Uterus (tissue), 2 donors: ENCODE measurements around the gene CEMIP.

Experiments used
- POLR2A ChIP-seq, 2 donors: fragments of 450-650 bp; IDR thresholded peaks; one replicate each; pipeline ENCODE4 v1.6.1; 2016; ENCODE audit warnings: antibody characterized with exemption in 2 of 2, mild to moderate bottlenecking in 1 of 2, moderate library complexity in 1 of 2
- TF ChIP-seq, protein P1 (sequence below), 4 experiments: fragments of 200-600 bp in 2 of 4; fragments of 450-650 bp in 2 of 4; sonication (generic) in 2 of 4; IDR thresholded peaks; one replicate each; pipeline ENCODE4 v1.5.1; 2016 to 2019; ENCODE audit warnings: antibody characterized with exemption in 4 of 4, mild to moderate bottlenecking in 2 of 4, moderate library complexity in 1 of 4

DNA sequence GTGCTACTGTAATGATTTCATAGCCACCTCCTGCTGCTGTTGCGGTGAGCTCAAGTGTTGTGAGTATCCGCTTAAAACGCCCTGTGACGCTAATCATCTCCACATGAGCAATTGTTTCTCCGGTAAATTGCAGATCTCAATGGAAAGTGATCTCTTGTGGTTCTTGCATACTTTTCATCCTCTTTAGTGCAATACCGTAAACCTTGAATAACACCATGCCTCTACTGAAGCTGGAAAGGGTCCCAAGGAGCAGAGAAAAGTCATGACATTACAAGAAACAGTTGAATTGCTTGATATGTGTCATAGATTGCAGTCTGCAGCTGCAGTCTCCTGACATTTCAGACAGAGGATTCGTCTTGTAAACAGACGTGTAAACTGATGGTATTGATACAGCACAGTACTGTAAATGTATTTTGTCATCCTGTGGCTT lies 6.0 kb upstream of the CEMIP start:
- TF ChIP-seq, protein P1, sequence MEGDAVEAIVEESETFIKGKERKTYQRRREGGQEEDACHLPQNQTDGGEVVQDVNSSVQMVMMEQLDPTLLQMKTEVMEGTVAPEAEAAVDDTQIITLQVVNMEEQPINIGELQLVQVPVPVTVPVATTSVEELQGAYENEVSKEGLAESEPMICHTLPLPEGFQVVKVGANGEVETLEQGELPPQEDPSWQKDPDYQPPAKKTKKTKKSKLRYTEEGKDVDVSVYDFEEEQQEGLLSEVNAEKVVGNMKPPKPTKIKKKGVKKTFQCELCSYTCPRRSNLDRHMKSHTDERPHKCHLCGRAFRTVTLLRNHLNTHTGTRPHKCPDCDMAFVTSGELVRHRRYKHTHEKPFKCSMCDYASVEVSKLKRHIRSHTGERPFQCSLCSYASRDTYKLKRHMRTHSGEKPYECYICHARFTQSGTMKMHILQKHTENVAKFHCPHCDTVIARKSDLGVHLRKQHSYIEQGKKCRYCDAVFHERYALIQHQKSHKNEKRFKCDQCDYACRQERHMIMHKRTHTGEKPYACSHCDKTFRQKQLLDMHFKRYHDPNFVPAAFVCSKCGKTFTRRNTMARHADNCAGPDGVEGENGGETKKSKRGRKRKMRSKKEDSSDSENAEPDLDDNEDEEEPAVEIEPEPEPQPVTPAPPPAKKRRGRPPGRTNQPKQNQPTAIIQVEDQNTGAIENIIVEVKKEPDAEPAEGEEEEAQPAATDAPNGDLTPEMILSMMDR (IDR thresholded peaks at IDR 0.05): no peak
- TF ChIP-seq POLR2A (IDR thresholded peaks at IDR 0.05): no peak
